HK-2 (cell line): ENCODE data around the gene FAF1.
"Not testable (repeated sequence)": the region's sequence is repeated elsewhere in the genome, so short reads cannot be mapped to it uniquely, and the experiment has no call there.

Source experiments
- DNase-seq: peaks from one replicate; pipeline ENCODE4 v3.0.0-alpha.2; 2018; ENCODE audit not compliant: unreplicated experiment

FAF1 gene

DNA sequence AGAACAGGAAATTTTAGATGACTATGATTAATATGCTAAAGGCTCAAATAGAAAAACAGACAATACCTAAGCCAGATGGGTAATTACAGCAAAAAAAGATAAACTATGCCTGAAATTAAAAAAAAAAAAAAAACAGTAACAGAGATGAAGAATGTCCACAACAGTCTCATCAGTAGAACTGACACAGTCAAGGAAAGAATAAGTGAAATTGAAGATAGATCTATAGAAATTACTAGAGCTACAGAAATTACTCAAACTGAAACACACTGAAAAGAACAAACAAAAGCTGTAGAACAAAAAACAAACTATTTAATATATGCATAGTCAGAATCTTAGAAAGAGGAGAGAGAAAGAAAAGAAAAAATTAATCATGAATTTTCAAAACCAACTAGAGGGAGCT is 112.8 kb downstream of the FAF1 start:
- no peak for DNase-seq

DNA sequence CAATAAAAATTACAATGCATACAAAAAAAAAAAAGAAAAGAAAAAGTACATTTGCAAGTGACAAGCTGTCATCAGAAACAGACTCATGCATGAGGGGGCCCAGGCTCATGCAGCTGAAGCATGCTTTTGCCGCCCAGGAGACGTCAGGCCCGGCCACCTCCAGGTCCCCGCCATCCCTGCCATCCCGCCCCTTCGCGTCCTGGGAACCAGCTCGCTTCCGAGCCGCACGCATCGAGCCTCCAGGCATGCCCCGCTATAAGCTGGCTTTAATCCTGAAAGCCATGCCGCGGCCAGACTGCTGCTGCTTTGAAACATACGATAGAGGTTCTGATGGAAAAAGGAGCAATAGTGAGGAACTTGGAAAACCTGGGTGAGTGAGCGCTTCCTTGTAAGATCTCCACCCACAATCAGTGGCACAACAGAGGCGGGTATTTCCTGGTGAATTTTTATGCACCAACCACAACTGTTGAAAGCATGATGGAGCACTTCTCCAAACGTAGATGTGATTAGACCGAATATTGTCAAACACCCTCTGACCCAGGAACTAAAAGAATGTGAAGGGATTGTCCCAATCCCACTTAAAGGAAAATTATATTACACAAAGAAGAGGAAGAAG is 113.7 kb downstream of the FAF1 start:
- DNase-seq, result no peak

DNA sequence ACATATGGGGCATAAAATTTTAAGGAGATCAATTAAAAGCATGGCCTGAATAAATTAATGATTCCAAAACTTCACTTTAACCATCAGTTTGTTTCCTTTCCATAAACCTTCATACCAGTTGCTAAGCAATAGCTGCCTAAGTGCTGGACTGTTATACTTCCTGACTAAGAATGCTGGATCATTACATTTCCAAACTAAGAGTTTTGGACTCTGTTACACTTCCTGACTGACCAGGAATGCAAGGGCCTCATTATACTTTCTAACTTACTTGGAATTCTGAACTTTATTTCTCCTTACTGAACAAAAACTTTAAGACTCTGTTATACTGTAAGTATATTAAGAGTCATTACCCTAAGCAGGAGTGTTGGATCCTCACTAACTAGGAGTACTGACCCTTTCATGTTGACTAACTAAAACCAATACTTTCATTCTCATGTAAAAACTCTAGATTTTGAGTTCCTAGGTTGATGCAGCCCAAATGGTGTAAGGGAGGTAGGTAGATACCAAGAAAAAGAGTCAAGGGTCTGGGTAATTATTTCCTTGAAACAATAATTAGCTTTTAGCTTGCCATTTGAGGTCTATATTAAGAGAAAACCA is 118.2 kb downstream of the FAF1 start:
- no peak for DNase-seq

DNA sequence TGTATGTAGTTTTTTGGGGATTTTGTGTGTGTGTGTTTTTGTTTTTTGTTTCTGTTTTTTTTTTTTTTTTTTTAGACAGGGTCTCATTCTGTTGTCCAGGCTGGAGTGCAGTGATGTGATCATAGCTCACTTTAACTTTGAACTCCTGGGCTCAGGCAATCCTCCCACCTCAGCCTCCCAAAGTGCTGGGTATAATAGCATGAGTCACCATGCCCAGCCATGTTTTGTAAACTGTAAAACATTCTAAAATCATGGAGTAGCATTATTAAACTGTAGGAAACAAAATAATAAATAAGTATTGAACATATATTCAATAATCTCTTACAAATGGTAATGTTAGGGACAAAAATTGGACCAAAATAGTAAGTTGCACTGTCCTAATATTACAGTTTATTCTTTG is 124.0 kb downstream of the FAF1 start:
- DNase-seq, result no peak

DNA sequence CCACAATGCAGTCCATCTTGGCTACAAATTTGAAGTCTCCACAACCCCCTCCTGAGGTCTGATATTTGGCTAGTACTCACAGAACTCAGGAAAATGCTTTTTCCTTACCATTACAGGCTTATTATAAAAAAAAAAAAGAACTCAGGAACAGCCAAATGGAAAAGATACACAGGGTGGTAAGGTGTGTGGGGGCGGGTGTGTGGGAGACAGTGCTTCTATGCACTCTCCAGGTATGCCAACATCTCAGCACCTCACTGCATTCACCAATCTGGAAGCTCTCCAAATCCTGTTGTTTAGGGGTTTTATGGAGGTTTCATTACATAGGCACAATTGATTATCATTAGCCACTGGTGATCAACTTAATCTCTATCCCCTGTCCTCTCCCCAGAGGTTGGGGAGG is 126.9 kb downstream of the FAF1 start:
- DNase-seq, result no peak

DNA sequence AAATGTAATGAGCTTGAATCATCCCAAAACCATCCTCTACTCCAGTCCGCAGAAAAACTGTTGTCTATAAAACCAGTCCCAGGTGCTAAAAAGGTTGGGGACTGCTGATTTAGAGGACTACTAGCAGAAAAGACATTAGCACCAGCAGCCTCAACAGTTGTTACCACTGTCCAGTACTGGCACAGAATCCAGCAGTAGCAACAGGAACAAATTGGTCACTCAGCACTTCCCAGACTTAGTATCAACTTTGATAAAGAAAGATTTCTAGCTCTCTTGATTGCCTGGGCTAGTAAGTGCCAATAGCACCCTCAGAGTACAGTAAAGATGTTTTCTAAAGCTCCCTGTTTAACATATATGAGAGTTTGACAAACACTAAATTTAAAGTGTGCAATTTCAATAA is 127.9 kb downstream of the FAF1 start:
- no peak for DNase-seq

DNA sequence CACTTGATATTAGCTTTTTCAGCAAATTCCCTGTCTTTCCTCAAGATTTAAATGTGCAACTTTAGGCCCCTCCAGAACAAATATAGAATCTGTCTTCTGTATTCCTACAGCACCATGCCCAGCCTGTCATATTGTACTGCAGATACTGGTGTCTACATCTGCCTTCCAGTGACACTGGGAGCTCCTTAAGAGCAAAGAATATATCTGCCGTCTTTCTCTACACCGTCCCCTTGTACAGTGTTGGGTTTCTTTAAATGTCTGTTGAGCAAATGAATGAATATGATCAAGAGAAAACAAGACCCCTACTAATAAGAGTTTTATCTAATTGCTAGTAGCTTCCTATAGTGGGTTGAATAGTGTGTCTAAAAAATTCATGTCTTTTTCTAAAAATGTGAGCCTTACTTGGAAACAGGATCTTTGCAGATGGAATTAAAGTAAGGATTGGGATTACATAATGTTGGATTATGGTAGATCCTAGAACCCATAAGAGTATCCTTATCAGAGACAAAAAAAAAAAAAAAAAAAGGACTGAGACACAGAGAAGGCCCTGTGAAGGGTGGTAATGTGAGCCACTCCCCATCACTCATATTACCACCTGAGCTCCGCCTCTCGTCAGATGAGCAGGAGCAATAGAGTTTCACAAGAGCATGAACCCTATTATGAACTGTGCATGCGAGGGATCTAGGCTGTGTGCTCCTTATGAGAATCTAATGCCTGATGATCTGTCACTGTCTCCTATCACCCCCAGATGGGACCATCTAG is 128.6 kb downstream of the FAF1 start:
- DNase-seq, result no peak

DNA sequence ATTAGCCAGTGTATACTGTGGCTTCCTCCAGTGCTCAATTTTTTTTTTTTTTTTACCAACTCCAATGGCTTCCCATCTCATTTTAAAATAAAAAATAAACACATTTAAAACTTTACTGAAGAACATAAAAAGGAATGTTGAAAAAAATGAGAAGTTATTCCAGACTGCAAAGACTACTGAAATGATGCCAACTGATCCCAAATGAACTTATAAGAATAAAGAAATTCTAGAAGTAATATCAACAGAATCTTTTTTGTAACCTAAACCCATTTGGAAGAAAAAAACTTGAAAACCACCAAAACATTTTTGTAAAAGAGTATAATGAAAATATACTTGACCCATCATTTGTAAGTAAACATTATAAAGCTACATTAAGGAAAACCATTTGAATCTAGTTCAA is 129.4 kb downstream of the FAF1 start:
- no peak for DNase-seq

DNA sequence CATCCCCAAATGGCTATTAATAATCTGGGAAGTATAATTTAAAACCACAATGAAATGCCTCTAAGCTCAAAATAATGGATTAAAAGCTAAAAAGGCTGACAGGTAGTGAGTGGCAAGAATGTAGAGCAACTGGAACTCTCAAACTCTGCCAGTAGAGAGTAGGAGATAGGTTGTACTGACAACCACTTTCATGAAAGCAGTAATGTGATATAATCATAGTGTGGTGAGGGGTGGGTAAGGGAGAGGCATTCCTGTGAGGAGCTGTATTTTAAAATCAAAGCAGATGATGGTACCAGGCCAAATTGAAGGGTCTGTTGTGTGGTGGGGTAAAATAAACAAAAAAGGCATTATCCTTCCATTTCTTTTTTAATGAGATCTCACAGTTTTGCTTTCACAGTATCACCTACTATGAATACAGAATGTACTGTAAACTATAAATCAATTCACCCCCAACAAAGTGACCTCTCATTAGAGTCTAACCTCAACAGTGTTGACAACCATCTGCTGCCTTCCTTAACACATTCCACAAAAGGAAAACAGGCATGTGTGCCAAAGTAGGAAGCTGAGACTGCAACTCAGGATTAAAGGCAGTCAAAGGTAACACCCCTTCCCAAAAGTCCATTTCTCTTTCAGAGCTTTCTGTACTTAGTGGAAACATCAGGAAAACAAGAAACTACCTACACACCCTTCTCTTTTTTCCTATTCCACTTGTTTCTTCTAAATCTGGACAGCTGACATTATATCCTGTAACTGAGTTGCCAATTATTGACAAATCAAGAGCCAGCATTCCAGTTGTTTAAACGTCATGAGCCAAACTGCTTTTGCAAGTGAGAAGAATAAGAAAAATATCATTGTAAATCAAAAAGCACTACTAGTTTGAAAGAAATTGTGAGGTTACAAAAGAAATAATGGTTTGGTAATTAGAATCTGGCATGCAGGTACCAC is 130.8 kb downstream of the FAF1 start:
- DNase-seq, result no peak

DNA sequence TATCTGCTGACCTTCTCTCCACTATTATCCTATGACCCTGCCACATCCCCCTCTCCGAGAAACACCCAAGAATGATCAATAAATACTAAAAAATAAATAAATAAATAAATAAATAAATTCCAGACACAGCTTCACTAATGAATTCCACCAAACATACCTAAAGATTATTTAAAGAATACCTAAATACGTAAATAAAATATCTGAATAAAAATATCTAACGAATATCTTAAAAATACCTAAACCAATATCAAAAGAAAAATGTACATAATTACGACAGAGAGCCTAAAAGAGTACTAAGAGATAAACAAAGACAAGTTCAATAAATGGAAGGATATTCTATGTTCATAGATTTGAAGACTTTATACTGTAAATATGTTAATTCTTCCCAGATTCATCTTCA is 132.5 kb downstream of the FAF1 start:
- DNase-seq, result no peak

DNA sequence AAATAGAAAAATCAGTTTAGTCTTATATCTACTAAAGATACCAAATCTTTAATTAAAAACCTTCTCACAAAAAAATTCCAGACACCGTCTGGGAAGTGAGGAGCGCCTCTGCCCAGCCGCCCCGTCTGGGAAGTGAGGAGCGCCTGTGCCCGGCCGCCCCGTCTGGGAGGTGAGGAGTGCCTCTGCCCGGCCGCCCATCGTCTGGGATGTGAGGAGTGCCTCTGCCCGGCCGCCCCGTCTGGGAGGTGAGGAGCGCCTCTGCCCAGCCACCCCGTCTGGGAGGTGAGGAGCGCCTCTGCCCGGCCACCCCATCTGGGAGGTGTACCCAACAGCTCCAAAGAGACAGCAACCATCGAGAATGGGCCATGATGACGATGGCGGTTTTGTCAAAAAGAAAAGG is 133.3 kb downstream of the FAF1 start:
- not testable (repeated sequence) for DNase-seq

DNA sequence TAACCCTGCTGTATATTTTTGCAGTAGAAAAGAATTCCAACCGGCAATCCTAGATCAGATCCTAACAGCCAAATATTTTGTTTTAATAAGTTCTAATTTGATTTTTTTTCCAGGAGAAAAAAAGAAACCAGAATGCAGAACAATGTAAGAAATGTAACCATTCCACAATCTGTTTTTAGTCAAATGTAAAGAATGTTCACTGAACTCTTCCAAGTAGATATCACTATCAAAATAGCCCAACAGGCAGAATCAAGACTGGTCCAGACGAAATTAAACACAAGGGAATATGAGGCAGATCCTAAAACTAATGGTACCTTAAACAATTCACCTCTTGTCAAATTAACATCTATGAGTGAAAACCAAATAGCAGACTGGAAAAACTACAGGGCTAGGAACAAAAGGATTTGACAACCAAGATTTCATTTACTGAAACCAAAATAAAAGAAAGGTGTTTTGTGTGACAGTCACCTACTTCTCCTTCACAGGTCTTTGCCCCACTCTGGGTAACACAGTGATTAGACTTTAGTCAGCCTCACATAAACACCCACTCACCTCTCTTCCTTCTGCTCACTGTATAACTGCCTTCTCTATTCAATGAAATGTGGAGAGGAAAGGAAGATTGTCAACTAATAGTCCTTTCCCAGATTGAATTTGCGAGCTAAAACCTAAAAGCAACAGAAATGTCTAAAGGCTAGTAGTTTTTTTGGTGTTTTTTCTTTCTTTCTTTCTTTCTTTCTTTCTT is 137.9 kb downstream of the FAF1 start:
- no peak for DNase-seq

DNA sequence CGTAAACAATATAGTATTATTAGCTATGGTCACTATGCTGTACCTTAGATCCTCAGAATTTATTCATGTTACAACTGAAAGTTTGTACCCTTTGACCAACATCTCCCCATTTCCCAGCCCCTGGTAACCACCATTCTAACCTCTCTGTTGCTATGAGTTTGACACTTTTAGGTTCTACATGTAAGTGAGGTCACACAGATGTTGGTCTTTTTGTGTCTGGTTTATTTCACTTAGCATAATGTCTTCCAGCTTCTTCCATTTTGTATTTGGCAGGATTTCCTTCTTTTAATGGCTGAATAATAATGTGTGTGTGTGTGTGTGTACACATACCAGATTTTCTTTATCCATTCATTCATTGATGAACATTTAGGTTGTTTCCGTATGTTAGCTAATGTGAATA is 139.5 kb downstream of the FAF1 start:
- DNase-seq, result no peak

DNA sequence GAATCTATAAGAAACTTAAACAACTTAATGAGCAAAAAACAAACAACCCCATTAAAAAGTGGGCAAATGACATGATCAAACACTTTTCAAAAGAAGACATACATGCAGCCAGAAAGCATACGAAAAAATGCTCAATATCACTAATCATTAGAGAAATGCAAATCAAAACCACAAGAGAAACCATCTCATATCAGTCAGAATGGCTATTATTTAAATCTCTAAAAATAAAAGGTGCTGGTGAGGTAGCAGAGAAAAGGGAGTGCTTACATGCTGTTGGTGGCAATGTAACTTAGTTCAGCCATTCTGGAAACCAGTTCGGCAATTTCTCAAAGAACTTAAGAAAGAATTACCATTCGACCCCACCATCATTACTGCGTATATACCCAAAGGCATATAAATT is 147.7 kb downstream of the FAF1 start:
- no peak for DNase-seq

DNA sequence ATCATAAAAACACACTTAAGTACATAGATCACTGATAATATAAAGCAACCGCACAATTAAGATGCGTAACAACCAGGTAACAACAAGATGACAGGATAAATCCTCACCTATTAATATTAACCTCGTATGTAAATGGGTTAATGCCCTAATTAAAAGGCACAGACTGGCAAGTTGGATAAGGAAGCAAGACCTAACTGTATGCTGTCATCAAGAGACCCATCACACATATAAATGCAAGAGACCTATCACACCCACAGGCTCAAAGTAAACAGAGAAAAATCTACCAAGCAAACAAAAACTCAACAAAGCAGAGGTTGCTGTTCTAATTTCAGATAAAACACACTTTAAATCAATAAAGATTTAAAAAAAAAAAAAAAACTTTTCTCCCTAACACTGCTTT is 151.8 kb downstream of the FAF1 start:
- no peak for DNase-seq

DNA sequence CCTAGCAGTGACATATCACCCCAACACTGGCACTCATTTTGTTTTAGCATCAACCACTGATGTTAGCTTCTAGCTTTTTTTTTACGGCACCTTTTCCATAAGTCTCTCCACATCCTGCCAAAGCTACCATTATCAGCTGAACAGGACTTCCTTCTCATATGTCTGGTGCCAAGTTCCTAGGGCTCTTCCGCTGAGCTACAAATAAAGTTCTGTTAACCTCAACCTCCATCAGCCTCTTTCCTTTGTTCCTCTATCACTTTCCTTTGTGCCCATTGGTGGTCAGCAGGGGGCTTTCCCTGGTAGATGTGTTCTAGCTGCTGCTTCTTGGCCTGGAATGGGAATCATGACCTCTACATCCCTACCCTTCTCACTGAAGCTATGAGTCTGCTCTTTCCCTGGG is 163.8 kb downstream of the FAF1 start:
- DNase-seq, result no peak

DNA sequence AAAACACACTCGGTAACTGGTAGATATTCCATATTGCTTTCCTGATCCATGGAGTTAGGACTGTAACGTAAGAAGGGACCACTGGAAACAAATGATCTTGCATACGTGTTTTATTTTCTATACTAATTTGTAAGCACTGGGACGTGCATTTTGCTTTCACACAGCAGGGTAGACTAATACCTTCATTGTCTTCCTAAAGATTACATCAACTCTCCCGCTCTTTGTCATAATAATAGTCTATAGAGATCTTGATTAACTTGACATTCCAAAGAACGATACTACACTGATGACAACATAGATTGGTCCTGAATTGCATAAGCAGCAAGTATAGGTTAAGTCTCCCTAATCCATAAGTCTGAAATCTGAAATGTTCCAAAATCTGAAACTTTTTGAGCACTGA is 166.5 kb downstream of the FAF1 start:
- DNase-seq, result no peak

DNA sequence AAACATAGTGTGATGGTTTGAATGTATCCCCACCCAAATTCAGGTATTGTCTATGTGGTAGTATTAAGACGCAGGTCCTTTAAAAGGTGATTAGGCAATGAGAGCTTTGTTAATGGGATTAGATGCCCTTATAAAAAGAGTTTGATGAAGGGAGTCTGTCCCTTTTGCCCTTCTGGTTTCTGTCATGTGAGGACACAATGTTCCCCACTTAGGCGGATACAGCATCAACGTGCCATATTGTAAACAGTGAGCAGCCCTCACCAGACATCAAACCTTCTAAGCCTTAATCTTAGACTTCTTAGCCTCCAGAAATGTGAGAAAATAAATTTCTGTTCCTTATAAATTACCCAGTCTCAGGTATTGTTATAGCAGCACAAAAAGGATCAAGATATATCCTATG is 172.8 kb downstream of the FAF1 start:
- no peak for DNase-seq

DNA sequence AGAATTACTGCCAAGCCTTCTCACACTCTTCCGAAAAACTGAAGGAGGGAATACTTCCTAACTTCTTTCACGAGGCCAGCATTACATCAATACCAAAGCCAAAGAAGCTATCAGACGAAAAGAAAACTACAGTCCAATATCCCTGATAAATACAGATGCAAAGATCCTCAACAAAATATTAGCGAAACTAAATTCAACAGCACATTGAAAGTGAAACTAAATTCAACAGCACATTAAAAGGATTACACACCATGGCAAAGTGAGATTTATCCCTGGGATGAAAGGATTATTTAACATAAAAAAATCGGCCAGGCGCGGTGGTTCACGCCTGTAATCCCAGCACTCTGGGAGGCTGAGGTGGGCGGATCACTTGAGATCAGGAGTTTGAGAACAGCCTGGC is 176.8 kb downstream of the FAF1 start:
- no peak for DNase-seq

DNA sequence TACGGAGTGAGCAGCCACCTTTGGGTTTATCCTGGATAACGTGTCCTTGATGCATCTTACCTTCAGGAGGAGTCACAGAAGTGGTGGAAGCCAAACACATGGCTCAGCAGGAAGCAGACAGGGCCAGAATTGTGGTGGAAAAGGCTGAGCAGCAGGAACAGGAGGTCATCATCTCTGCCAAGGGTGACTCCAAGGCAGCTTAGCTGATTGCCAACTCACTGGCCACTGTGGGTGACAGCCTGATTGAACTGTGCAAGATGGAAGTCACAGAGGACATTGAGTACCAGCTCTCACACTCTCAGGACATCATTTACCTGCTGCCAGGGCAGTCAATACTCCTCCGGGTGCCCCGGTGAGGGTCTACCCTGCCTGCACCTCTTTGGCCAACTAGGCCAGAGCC is 179.3 kb downstream of the FAF1 start:
- no peak for DNase-seq

DNA sequence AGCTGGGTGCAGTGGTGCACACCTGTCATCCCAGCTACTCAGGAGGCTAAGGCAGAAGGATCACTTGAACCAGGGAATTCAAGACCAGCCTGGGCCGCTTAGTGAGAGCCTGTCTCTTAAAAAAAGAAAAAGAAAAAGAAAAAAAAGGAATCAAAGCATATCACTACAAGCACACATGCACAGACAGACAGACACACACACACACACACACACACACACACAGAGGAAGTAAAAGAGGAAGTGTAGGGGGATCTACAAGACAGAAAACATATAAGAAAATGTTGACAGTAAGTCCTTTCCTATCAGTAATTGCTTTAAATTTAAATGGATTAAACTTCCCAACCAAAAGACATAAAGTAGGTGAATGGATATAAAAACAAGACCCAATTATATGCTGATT is 180.3 kb downstream of the FAF1 start:
- no peak for DNase-seq

DNA sequence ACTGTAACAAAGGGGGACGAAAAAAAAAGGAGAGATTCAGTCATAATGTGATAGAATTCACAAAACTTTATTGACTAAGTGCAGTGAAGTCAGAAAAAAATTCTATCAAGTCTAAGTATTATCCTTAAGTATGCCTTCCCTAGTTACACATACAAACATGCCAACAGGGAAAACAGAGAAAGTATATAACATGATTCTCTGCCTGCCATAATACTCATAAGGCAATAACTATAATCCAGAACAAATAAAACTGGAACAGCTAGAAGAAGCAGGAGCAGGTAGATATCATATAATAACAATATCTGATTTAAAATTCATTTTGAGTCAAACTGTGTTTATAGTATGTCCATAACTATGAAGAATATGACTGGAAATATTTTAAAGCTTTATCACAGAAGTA is 184.3 kb downstream of the FAF1 start:
- no peak for DNase-seq
